Neural cell (in vitro differentiated cells): ENCODE measurements around the gene IGLL5.

ENCODE experiments used
- CTCF ChIP-seq: fragments of 450-650 bp; IDR thresholded peaks from 2 replicates; pipeline ENCODE4 v1.5.1; 2014; ENCODE audit warnings: antibody characterized with exemption, mild to moderate bottlenecking, moderate library complexity; ENCODE audit not compliant: poor library complexity, severe bottlenecking
- EP300 ChIP-seq: fragments of 450-650 bp; conservative IDR thresholded peaks from 2 replicates; pipeline ENCODE4 v1.6.1; 2014; ENCODE audit warnings: antibody characterized with exemption, mild to moderate bottlenecking, moderate library complexity; ENCODE audit not compliant: poor library complexity, severe bottlenecking
- EZH2 ChIP-seq: fragments of 200-600, 300-800 bp; shearing (Covaris generic), sonication (generic); IDR thresholded peaks from 2 replicates; pipeline ENCODE4 v1.6.1; 2014; ENCODE audit warnings: antibody characterized with exemption, low read length, borderline replicate concordance, mild to moderate bottlenecking; ENCODE audit not compliant: insufficient read depth, poor library complexity, severe bottlenecking
- MXI1 ChIP-seq: fragments of 450-650 bp; conservative IDR thresholded peaks from 2 replicates; pipeline ENCODE4 v1.6.1; 2014; ENCODE audit warnings: antibody characterized with exemption, mild to moderate bottlenecking; ENCODE audit not compliant: poor library complexity, severe bottlenecking
- POLR2AphosphoS5 ChIP-seq: IDR thresholded peaks from 2 replicates; pipeline ENCODE4 v1.6.1; 2012
- RAD21 ChIP-seq: fragments of 450-650 bp; conservative IDR thresholded peaks from 2 replicates; pipeline ENCODE4 v1.6.1; 2014; ENCODE audit warnings: antibody characterized with exemption, mild to moderate bottlenecking, moderate library complexity
- REST ChIP-seq: IDR thresholded peaks from 2 replicates; pipeline ENCODE4 v1.6.1; 2012; ENCODE audit warnings: borderline replicate concordance
- SMC3 ChIP-seq: fragments of 450-650 bp; conservative IDR thresholded peaks from 2 replicates; pipeline ENCODE4 v1.6.1; 2014; ENCODE audit warnings: antibody characterized with exemption, mild to moderate bottlenecking, moderate library complexity; ENCODE audit not compliant: poor library complexity
- TAF1 ChIP-seq: IDR thresholded peaks from 2 replicates; pipeline ENCODE4 v1.6.1; 2012; ENCODE audit warnings: low read depth

GRCh38 chr22:22914726-22915669, 27.4 kb downstream of the IGLL5 start:
- TF ChIP-seq EZH2 (no peak), CTCF (no peak), POLR2AphosphoS5 (no peak), TAF1 (no peak), RAD21 (no peak), EP300 (no peak), REST (no peak), MXI1 (no peak), SMC3 (no peak)
